GM18909 (cell line): ENCODE measurements around the gene PXN.
"Not testable (repeated sequence)": the region's sequence is repeated elsewhere in the genome, so short reads cannot be mapped to it uniquely, and the experiment has no call there.

Experiments used
- ATAC-seq: cut with Tn5 transposase; IDR thresholded peaks from one replicate; pipeline ENCODE4 v1.9.1; 2021; ENCODE audit warnings: mild to moderate bottlenecking; ENCODE audit not compliant: unreplicated experiment, poor library complexity

Gene PXN

DNA sequence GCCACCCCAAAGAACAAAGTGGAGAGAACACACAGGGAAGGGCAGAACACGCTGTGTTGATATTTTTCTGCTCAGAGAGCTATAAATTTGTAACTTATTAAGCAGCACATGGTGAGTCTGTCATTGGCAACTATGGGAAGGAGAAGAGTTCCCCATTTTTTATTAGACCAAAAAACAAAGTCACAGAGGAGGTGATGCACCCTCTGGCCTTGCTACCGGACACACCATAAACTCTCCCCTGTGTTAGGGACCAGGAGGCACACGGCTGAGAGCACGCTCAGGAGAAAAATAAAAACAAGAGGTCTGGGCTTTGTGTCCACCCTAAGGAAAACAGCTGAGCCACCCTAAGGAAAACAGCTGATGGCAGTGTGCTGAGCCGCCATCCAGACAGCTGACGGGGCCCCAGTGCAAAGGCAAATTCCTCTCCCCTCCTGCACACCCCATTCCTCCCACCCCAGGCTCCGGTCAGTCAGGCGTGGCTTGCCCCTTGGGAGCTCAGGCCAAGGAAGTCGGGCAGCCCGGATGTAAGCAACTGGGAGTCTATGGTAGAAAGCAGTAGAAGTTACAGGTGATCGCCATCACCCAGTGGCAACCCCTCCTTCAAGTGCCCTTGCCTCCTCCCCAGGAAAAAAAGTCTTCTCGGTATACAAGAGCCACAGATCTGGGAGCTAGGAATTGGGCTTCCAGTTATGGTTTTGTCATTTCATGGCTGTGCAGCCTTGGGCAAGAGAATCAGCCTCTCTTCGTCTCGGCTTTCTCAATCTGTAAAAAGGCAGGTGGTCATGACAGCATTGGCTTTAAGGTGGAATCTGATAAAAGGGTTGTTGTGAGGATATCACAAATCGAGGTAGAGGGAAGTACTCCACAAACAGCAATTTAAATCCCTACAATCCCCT, 2.4 kb downstream of the PXN start:
- no peak for ATAC-seq

- no peak for ATAC-seq
These were observed 3.3 kb downstream of the PXN start for GRCh38 chr12:120261951-120262851.

DNA sequence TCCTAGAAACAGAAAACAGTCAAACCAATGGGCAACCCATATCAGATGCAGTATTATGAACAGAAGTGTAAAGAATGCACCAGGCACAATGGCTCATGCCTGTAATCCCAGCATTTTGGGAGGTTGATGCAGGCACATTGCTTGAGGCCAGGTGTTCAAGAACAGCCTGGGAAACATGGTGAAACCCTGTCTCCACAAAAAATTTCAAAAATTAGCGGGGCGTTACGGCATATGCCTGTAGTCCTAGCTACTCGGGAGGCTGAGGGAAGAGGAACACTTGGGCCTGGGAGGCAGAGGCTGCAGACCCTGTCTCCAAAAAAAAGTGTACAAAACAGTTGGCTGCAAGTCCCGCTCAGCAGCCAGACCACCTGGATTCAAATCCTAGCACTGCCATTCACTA, 4.9 kb downstream of the PXN start:
- ATAC-seq: no peak

- no peak for ATAC-seq
These were observed 5.9 kb downstream of the PXN start for GRCh38 chr12:120259418-120260202.

DNA sequence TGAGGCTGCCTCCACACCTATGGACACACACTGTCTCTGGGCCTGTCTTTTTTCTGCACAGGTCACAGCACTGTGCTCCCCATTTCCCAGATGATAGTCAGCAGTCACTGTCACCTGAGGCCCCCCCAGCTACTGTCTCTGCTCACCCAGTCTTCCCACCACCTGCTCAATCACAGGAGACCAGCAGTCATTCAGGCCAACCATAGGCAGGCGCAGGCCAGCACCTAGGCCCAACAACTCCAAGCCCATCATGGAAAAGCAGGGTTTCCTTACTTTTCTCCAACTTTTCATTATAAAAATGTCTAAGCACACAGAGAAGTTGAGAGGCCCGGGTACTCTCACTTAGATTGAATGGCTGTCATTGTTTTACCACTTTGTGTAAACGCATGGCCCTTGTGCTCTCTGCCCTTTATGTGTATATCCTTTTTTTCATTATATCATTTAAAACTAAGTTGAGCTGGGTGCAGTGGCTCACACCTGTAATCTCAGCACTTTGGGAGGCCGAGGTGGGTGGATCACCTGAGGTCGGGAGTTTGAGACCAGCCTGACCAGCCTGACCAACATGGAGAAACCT, 7.1 kb downstream of the PXN start:
- no peak for ATAC-seq

GRCh38 chr12:120257041-120257821, 8.3 kb downstream of the PXN start:
- no peak for ATAC-seq

DNA sequence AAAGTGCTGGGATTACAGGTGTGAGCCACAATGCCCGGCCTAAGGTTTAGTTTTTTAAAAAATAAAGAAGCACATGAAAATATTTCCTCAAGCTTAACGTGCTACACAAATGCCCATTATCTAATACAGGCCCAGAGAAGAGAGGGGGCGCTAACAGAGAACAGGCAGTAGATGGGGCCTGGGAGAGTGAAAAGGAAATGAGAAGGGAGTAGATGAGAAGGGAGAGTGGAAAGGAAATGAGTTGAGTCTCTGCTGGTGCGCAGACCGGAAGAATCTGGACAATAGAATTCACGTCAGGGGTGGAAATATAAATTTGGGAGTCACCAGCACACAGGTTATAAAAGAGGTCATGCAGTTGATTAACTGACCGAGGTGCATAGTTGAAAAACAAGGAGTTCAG, 10.7 kb downstream of the PXN start:
- ATAC-seq: no peak

- ATAC-seq: peak; percentile 44
These were observed 12.2 kb downstream of the PXN start for GRCh38 chr12:120253313-120253712.

DNA sequence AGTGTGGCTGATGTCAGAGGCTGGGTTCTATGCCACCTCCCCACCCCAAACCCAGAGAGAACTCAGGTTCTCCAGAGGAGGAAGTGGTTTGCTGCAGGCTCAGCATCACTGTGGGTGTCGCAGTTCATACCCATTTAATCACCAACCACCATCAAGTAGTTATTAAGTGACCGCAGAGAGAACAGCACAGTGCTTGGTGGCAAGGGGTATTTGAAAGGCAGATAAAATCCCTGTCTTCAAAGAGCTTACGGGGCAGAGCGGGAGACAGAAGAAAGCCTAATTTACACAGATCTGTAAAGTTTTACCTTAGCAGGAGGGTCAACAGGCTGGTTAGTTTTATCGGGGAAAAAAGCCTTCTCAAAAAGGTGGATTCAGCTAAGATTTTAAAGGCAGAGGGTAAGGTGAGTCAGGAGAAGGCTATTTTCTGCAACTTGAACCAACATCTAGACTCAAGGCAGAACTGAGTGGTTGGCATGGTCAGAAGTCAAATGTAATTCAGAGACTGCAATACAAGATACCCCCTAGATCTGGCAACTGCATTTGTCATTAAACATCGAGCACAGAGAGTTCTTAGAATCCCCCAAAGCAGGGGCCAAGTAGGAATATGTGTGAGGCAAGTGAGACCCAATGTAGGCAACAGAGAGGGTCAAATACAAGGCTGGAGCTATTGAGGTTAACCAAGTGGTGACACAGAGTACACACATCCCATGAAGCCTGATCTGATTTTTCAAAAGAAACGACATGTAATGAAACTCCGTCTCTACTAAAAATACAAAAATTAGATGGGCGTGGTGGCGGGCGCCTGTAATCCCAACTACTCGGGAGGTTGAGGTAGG, 13.2 kb downstream of the PXN start:
- no peak for ATAC-seq

DNA sequence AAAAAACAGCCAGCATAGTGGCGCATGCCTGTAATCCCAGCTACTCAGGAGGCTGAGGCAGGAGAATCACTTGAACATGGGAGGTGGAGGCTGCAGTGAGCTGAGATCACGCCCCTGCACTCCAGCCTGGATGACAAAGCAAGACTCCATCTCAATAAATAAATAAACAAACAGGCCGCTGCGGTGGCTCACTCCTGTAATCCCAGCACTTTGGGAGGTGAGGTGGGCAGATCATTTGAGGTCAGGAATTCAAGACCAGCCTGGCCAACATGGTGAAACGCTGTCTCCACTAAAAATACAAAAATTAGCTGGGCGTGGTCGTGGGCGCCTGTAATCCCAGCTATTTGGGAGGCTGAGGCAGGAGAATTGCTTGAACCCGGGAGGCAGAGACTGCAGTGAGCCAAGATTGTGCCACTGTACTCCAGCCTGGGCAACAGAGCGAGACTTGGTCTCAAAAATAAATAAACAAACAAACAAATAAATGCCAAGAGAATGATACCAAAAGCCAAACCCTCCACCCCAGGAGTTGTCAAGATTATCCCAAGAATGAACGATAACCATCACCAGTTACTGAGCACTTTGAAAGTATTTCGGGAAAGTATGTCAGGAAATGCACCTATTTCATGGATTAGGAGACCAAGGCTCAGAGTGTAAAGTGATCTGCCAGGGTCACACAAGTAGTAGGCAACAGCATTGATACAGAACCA, 14.0 kb downstream of the PXN start:
- not testable (repeated sequence) for ATAC-seq

DNA sequence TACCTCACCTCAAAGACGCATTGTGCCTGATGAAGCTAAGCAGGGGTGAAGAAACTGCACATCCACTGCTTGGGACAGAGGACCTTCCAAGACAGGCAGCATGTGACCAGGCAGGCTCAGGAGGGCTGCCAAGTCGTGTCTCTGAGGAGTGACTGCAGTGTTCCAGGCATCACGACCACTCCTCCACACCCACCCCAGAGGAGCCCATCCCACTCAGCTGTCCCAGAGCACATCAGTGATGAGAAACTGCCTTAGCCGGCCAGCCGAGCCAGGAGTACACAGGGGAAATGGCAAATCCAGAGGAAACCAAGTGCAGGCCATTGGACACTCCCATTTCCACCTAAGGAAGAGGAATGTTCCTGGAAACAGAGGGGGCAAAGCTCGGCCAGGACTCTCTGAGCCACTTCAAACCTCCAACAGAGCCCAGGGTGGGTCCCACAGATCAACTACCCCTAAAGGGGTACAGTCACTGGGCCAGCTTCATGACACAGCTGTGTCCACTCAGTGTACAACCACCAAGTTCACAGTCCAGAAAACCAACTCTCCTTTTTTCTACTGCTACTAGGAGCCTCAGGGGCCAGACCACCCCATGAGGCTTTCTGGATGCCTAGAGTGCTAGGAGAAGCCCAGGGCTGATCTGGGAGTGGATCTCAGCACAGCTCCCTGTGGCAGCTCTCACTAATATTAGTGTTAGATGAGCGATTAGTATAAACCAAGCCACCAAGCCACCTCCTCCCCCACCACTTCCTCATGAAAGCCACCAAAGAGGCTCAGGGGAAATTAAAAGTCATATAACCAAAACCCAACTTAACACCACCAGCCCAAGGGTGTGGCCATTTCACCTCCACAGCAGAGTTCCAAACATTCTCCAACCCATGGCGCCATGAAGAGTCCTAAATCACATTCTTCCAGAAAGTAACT, 15.4 kb downstream of the PXN start:
- no peak for ATAC-seq

- no peak for ATAC-seq
These were observed 16.2 kb downstream of the PXN start for GRCh38 chr12:120249266-120249874.

- ATAC-seq: no peak
These were observed 17.9 kb downstream of the PXN start for GRCh38 chr12:120247621-120248030.

DNA sequence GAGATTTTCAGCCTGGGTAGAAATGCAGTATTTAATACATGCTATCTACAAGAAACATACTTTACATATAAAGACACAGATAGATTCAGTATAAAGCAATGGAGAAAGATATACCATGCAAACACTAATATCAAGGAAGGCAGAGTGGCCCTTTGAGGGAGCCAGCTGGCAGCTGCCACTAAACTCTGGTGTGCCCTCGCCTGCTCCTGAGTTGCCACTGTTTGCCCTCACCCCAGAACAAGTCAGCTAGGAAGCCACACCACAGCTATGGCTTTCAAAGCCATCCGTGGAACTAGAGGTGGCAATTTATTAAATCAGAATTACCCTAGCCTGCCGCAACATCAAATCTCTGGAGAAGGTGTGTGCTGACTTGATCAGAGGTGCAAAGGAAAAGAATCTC, 18.3 kb downstream of the PXN start:
- ATAC-seq: no peak

GRCh38 chr12:120246705-120247104, 18.8 kb downstream of the PXN start:
- not testable (repeated sequence) for ATAC-seq

DNA sequence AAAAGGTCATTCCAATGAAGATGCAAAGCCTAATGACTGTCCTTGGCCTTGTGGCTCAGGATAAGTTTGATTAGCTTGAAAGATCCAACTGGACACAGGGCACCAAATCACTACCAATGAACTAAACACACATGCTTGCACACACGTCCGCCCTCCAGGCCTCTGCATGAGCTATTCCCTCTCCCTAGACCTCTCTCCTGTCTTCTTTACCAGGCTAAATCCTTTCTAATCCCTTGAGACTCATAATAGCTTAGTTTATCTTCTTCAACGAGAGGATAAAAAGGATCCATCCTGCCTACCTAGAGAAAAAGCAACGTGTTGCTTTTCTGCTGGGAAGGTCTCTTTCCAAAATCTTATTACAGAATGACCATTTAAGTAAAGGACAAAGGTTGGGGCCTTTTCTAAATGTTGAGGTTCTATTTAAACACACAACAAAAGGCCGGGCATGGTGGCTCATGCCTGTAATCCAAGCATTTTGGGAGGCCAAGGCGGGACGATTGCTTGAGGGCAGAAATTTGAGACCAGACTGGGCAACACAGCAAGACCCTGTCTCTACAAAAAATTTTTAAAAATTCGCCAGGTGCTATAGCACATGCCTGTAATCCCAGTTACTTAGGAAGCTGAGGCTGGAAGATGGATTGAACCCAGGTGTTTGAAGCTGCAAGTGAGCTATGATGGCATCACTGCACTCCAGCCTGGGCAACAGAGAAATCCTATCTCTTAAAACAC, 22.4 kb downstream of the PXN start:
- ATAC-seq: no peak
